ENCODE data around the gene EDNRA. TPM values are rescaled to one million over a fixed set of nuclear protein-coding genes. Genes with fewer than 3 reads are reported as not detected.

The EDNRA gene
- total and polyA plus RNA-seq, 11 donors, result 3.8 to 39.0 (median 14.6) TPM

- ATAC-seq, result no peak
- Histone ChIP-seq H3K4me3 (no peak overlapping the region), H3K27me3 (no peaks in the 10 kb centered on the region), H3K9me3 (no peaks in the 10 kb centered on the region), H3K4me1 (peaks cover 0 to 14% (median 0%) of the 10 kb centered on the region in 12 donors), H3K27ac (no peak overlapping the region), H3K36me3 (peaks cover 0 to 38% (median 0%) of the 10 kb centered on the region in 9 donors)
- intact Hi-C loops (cut with DNase I), result no loop called here
- no peak for TF ChIP-seq CTCF (IDR thresholded peaks at IDR 0.05)
- TF ChIP-seq POLR2A (IDR thresholded peaks at IDR 0.05), result no peak
- WGBS, 4 donors, result 51 to 64% (median 61%) methylated on average over 2 of the region's 2 CpGs
- DNase-seq, result no peak
Observed at GRCh38 chr4:147546349-147546748, 65.5 kb downstream of the EDNRA start.

GRCh38 chr4:147547314-147548056, 66.6 kb downstream of the EDNRA start:
- peaks cover 0 to 14% (median 0%) of the 10 kb centered on the region in 12 donors for H3K4me1 ChIP-seq
- H3K9me3 ChIP-seq, result no peaks in the 10 kb centered on the region
- H3K27me3 ChIP-seq, result no peaks in the 10 kb centered on the region
- no peak overlapping the region for H3K4me3 ChIP-seq
- DNase-seq, result no peak
- WGBS, 4 donors, result 81 to 90% (median 87%) methylated on average over 4 of the region's 4 CpGs
- intact Hi-C loops (cut with DNase I), result no loop called here
- ATAC-seq, result no peak
- no peak for TF ChIP-seq POLR2A (IDR thresholded peaks at IDR 0.05)
- TF ChIP-seq CTCF (IDR thresholded peaks at IDR 0.05), result no peak
- H3K36me3 ChIP-seq, result peaks cover 0 to 28% (median 0%) of the 10 kb centered on the region in 9 donors
- peak overlapping the region in 2 of 12 donors; percentile 17 to 21 for H3K27ac ChIP-seq

GRCh38 chr4:147548256-147548655, 67.4 kb downstream of the EDNRA start:
- H3K36me3 ChIP-seq, result peaks cover 0 to 26% (median 0%) of the 10 kb centered on the region in 9 donors
- no peak for TF ChIP-seq CTCF (IDR thresholded peaks at IDR 0.05)
- no peak for TF ChIP-seq POLR2A (IDR thresholded peaks at IDR 0.05)
- H3K9me3 ChIP-seq, result no peaks in the 10 kb centered on the region
- peaks cover 0 to 14% (median 0%) of the 10 kb centered on the region in 12 donors for H3K4me1 ChIP-seq
- DNase-seq, result no peak
- ATAC-seq, result no peak
- intact Hi-C loops (cut with DNase I), result no loop called here
- no peak overlapping the region for H3K27ac ChIP-seq
- no peak overlapping the region for H3K4me3 ChIP-seq
- WGBS, 4 donors, result 74 to 95% (median 82%) methylated on average over 2 of the region's 2 CpGs
- no peaks in the 10 kb centered on the region for H3K27me3 ChIP-seq

- Histone ChIP-seq H3K4me1 (peaks cover 0 to 14% (median 0%) of the 10 kb centered on the region in 12 donors), H3K9me3 (no peaks in the 10 kb centered on the region), H3K36me3 (peaks cover 0 to under 1% (median 0%) of the 10 kb centered on the region in 9 donors), H3K4me3 (peak overlapping the region in 3 of 12 donors; percentile 9 to 33 (median 9)), H3K27ac (peak overlapping the region in 1 of 12 donors; percentile 34), H3K27me3 (no peaks in the 10 kb centered on the region)
- intact Hi-C loops (cut with DNase I), result no loop called here
- DNase-seq, result peak in 1 of 5 donors; percentile 33
- 45 to 49% (median 48%) methylated on average over 8 of the region's 8 CpGs for WGBS, 4 donors
- ATAC-seq, result peak in 1 of 4 donors; percentile 47
- no peak for TF ChIP-seq POLR2A (IDR thresholded peaks at IDR 0.05)
- TF ChIP-seq CTCF (IDR thresholded peaks at IDR 0.05), result no peak
Observed at GRCh38 chr4:147550626-147551246, 69.8 kb downstream of the EDNRA start.

Data from heart left ventricle (tissue), 16 donors.